SK-N-SH treated with all-trans-retinoic acid at 6 μM for 48 hours (cell line): ENCODE measurements around the gene THRAP3.

Source experiments
- ATAC-seq: fragments of 200-7000 bp; cut with Tn5 transposase; 3 replicates; pipeline ENCODE4 v1.9.1; 2020; ENCODE audit warnings: mild to moderate bottlenecking, moderate library complexity
- BACH2 ChIP-seq: fragments of 250-450 bp; sonication (Bioruptor Pico); IDR thresholded peaks from 2 replicates; pipeline ENCODE4 v1.9.0; 2021; ENCODE audit warnings: mild to moderate bottlenecking, borderline replicate concordance
- CSDC2 ChIP-seq: fragments of 250-450 bp; sonication (Bioruptor Pico); IDR thresholded peaks from 2 replicates; pipeline ENCODE4 v1.5.0; 2020; ENCODE audit warnings: mild to moderate bottlenecking, moderate library complexity
- ESRRG ChIP-seq: fragments of 250-450 bp; sonication (Bioruptor Pico); IDR thresholded peaks from 2 replicates; pipeline ENCODE4 v1.6.1; 2021; ENCODE audit warnings: mild to moderate bottlenecking
- GLIS3 ChIP-seq: fragments of 250-450 bp; sonication (Bioruptor Pico); IDR thresholded peaks from 2 replicates; pipeline ENCODE4 v1.5.0; 2020; ENCODE audit warnings: mild to moderate bottlenecking, moderate library complexity
- OSR1 ChIP-seq: fragments of 250-450 bp; sonication (Bioruptor Pico); IDR thresholded peaks from 2 replicates; pipeline ENCODE4 v1.8.0; 2022; ENCODE audit warnings: moderate library complexity, mild to moderate bottlenecking, inconsistent platforms
- POU6F1 ChIP-seq: fragments of 250-450 bp; sonication (Bioruptor Pico); IDR thresholded peaks from 2 replicates; pipeline ENCODE4 v1.8.0; 2021; ENCODE audit warnings: low read depth, mild to moderate bottlenecking, moderate library complexity, borderline replicate concordance
- PPARA ChIP-seq: fragments of 250-450 bp; sonication (Bioruptor Pico); IDR thresholded peaks from 2 replicates; pipeline ENCODE4 v1.5.0; 2020; ENCODE audit warnings: mild to moderate bottlenecking, borderline replicate concordance
- RARB ChIP-seq: fragments of 250-450 bp; sonication (Bioruptor Pico); IDR thresholded peaks from 2 replicates; pipeline ENCODE4 v1.8.0; 2021; ENCODE audit warnings: mild to moderate bottlenecking, moderate library complexity
- SNAI2 ChIP-seq: fragments of 250-450 bp; sonication (Bioruptor Pico); IDR thresholded peaks from 2 replicates; pipeline ENCODE4 v1.5.0; 2020; ENCODE audit warnings: mild to moderate bottlenecking, moderate library complexity
- TCF4 ChIP-seq: fragments of 250-450 bp; sonication (Bioruptor Pico); IDR thresholded peaks from 2 replicates; pipeline ENCODE4 v1.8.0; 2021; ENCODE audit warnings: mild to moderate bottlenecking, moderate library complexity, borderline replicate concordance
- ZC3H10 ChIP-seq: fragments of 250-450 bp; sonication (Bioruptor Pico); IDR thresholded peaks from 2 replicates; pipeline ENCODE4 v1.5.1; 2021; ENCODE audit warnings: mild to moderate bottlenecking, moderate library complexity
- ZFP3 ChIP-seq: fragments of 250-450 bp; sonication (Bioruptor Pico); IDR thresholded peaks from 2 replicates; pipeline ENCODE4 v1.5.0; 2020; ENCODE audit warnings: mild to moderate bottlenecking, moderate library complexity
- ZFP30 ChIP-seq: fragments of 450-650 bp; formaldehyde crosslinking; IDR thresholded peaks from 2 replicates; pipeline ENCODE4 v1.5.0; 2022; ENCODE audit warnings: mild to moderate bottlenecking, moderate library complexity
- ZNF565 ChIP-seq: fragments of 450-650 bp; formaldehyde crosslinking; conservative IDR thresholded peaks from 2 replicates; pipeline ENCODE4 v1.5.0; 2020; ENCODE audit warnings: low read depth, mild to moderate bottlenecking, moderate library complexity
- ZNF70 ChIP-seq: fragments of 450-650 bp; formaldehyde crosslinking; IDR thresholded peaks from 2 replicates; pipeline ENCODE4 v1.5.0; 2020; ENCODE audit warnings: mild to moderate bottlenecking, moderate library complexity
- ZNF8 ChIP-seq: fragments of 450-650 bp; formaldehyde crosslinking; IDR thresholded peaks from 2 replicates; pipeline ENCODE4 v1.5.0; 2020; ENCODE audit warnings: mild to moderate bottlenecking, moderate library complexity
- TF ChIP-seq, protein P1 (sequence below): fragments of 250-450 bp; sonication (Bioruptor Pico); IDR thresholded peaks from 2 replicates; pipeline ENCODE4 v1.5.0; 2020; ENCODE audit warnings: mild to moderate bottlenecking, moderate library complexity
- TF ChIP-seq, protein P2 (sequence below): fragments of 250-450 bp; sonication (Bioruptor Pico); IDR thresholded peaks from 2 replicates; pipeline ENCODE4 v1.5.1; 2021; ENCODE audit warnings: mild to moderate bottlenecking, moderate library complexity
- TF ChIP-seq, protein P3 (sequence below): fragments of 250-450 bp; sonication (Bioruptor Pico); IDR thresholded peaks from 2 replicates; pipeline ENCODE4 v1.5.1; 2020; ENCODE audit warnings: low read depth, mild to moderate bottlenecking, moderate library complexity

THRAP3 gene

DNA sequence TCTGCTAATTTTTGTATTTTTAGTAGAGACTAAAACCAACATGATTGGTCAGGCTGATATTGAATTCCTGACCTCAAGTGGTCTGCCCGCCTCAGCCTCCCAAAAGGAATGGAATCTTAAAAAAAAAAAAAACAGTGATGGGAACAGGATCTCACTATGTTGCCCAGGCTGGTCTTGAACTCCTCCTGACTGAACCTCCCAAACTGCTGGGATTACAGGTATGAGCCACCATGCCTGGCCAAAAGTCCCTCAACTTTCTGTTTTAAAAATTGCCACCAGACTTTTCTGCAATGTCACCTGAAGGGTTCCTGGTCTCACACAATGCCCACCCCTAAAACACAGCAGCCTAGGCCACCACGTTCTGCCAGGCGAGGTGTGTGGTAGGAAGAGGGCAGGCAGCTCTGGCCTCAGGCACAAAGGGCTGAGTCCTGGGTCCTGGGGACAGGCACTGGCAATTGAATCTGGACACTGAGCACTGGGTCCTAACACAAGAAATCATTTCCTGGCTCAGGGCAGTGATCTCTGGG lies 21.2 kb upstream of the THRAP3 start:
- ATAC-seq: no peak; the same call in 2 of the 3 replicates
- no peak for TF ChIP-seq BACH2
- no peak for TF ChIP-seq CSDC2 (CRISPR knock-in tag)
- TF ChIP-seq, protein P1, sequence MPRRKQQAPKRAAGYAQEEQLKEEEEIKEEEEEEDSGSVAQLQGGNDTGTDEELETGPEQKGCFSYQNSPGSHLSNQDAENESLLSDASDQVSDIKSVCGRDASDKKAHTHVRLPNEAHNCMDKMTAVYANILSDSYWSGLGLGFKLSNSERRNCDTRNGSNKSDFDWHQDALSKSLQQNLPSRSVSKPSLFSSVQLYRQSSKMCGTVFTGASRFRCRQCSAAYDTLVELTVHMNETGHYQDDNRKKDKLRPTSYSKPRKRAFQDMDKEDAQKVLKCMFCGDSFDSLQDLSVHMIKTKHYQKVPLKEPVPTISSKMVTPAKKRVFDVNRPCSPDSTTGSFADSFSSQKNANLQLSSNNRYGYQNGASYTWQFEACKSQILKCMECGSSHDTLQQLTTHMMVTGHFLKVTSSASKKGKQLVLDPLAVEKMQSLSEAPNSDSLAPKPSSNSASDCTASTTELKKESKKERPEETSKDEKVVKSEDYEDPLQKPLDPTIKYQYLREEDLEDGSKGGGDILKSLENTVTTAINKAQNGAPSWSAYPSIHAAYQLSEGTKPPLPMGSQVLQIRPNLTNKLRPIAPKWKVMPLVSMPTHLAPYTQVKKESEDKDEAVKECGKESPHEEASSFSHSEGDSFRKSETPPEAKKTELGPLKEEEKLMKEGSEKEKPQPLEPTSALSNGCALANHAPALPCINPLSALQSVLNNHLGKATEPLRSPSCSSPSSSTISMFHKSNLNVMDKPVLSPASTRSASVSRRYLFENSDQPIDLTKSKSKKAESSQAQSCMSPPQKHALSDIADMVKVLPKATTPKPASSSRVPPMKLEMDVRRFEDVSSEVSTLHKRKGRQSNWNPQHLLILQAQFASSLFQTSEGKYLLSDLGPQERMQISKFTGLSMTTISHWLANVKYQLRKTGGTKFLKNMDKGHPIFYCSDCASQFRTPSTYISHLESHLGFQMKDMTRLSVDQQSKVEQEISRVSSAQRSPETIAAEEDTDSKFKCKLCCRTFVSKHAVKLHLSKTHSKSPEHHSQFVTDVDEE (CRISPR knock-in tag): no peak
- TF ChIP-seq ZFP3 (CRISPR knock-in tag): no peak
- TF ChIP-seq ZC3H10 (CRISPR knock-in tag): no peak
- no peak for TF ChIP-seq POU6F1 (CRISPR knock-in tag)
- no peak for TF ChIP-seq OSR1 (CRISPR knock-in tag)
- no peak for TF ChIP-seq SNAI2 (CRISPR knock-in tag)
- TF ChIP-seq ZFP30 (CRISPR knock-in tag): no peak
- TF ChIP-seq, protein P2, sequence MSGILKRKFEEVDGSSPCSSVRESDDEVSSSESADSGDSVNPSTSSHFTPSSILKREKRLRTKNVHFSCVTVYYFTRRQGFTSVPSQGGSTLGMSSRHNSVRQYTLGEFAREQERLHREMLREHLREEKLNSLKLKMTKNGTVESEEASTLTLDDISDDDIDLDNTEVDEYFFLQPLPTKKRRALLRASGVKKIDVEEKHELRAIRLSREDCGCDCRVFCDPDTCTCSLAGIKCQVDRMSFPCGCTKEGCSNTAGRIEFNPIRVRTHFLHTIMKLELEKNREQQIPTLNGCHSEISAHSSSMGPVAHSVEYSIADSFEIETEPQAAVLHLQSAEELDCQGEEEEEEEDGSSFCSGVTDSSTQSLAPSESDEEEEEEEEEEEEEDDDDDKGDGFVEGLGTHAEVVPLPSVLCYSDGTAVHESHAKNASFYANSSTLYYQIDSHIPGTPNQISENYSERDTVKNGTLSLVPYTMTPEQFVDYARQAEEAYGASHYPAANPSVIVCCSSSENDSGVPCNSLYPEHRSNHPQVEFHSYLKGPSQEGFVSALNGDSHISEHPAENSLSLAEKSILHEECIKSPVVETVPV (CRISPR knock-in tag): no peak
- no peak for TF ChIP-seq ZNF565
- no peak for TF ChIP-seq ESRRG (CRISPR knock-in tag)
- TF ChIP-seq RARB (CRISPR knock-in tag): no peak
- no peak for TF ChIP-seq PPARA (CRISPR knock-in tag)

- peak; percentile 82 for ATAC-seq
- TF ChIP-seq BACH2: no peak
- TF ChIP-seq GLIS3 (CRISPR knock-in tag): no peak
- no peak for TF ChIP-seq SNAI2 (CRISPR knock-in tag)
Measured at GRCh38 chr1:36203554-36204346, 20.5 kb upstream of the THRAP3 start.

GRCh38 chr1:36204347-36204909 lies 19.8 kb upstream of the THRAP3 start:
- TF ChIP-seq, protein P2 (CRISPR knock-in tag): no peak
- no peak for TF ChIP-seq ZNF70
- no peak for TF ChIP-seq ZNF8 (CRISPR knock-in tag)
- TF ChIP-seq, protein P1 (CRISPR knock-in tag): no peak
- TF ChIP-seq, protein P3, sequence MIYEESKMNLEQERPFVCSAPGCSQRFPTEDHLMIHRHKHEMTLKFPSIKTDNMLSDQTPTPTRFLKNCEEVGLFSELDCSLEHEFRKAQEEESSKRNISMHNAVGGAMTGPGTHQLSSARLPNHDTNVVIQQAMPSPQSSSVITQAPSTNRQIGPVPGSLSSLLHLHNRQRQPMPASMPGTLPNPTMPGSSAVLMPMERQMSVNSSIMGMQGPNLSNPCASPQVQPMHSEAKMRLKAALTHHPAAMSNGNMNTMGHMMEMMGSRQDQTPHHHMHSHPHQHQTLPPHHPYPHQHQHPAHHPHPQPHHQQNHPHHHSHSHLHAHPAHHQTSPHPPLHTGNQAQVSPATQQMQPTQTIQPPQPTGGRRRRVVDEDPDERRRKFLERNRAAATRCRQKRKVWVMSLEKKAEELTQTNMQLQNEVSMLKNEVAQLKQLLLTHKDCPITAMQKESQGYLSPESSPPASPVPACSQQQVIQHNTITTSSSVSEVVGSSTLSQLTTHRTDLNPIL (CRISPR knock-in tag): no peak
- TF ChIP-seq CSDC2 (CRISPR knock-in tag): no peak
- no peak for TF ChIP-seq SNAI2 (CRISPR knock-in tag)
- no peak for TF ChIP-seq ZNF565
- TF ChIP-seq TCF4 (CRISPR knock-in tag): no peak
- TF ChIP-seq, all 23 proteins: peak for 0
- ATAC-seq: no peak
